ENCODE results near the gene SRGN. TPM values are rescaled to one million over a fixed set of nuclear protein-coding genes. Genes with fewer than 3 reads are reported as not detected.
"Not testable (repeated sequence)": the region's sequence is repeated elsewhere in the genome, so short reads cannot be mapped to it uniquely, and the experiment has no call there.

The SRGN gene
- not detected in 2 replicates for polyA plus RNA-seq (2013)

DNA sequence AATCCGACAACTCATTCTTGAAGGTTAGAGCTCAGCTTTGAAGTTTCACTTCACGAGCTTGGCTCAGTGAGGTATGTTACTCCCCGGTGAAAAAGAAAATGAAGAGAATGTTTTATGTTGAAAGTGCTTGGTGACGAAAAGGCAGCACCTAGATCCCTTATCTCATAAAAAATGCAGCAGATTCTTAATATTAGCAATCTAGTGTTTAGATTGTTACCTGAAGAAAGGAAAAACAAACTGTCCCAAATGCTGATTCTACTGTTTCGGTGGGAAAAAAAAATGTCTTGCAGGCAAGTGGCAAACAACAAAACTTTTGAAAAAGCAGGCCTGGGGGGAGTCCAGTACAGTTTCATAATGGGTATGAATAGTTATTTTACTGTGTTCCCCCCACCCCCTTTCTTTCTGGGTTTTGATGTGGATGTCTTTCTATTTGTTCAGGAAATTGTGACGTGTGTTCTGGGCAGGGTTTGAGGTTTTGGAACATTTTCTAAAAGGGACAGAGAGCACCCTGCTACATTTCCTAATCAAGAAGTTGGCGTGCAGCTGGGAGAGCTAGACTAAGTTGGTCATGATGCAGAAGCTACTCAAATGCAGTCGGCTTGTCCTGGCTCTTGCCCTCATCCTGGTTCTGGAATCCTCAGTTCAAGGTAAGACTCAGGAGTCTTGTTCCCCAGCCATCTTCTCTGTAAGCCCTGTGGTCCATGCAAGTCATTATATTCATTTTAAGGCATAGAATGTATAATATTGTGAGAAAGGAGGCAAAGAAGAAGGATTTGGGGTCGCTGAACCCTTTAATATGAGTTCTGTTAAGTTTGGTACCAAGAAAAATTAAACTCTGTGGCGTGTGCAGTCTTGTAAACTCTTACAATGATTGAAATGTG lies at the start of gene SRGN:
TSS of gene SRGN (plus strand) at position 514 of the 881 bp plus-strand sequence. CDS start at position 569, 55 bp downstream.
- H3K27me3 ChIP-seq (ENCODE audit: insufficient read depth, low read length): no peaks in the 10 kb centered on the region
- no peak within 1 kb of the TSS for H4K8ac ChIP-seq (ENCODE audit: low read depth, low read length)
- H3K27ac ChIP-seq (ENCODE audit: low read depth, low read length): no peak within 1 kb of the TSS

DNA sequence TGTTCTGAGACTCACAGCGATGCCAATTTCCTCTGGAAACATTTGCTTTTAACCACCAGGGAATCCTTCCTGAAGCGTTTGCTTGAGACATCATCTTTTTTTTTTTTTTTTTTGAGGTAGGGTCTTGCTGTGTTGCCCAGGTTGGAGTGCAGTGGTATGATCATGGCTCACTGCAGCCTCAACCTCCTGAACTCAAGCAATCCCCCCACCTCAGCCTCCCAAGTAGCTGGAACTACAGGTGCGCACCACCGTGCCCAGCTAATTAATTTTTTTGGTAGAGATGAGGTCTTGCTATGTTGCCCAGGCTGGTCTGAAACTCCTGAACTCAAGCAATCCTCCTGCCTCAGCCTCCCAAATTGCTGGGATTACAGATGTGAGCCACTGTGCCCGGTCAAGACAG lies 47.0 kb upstream of the SRGN start:
- H2AK5ac ChIP-seq (ENCODE audit: low read length); H3K4ac ChIP-seq (ENCODE audit: low read depth, low read length); H4K12ac ChIP-seq (ENCODE audit: low read depth, low read length); H2BK5ac ChIP-seq (ENCODE audit: low read depth, low read length, poor library complexity); H2BK120ac ChIP-seq (ENCODE audit: insufficient read depth, low read length, poor library complexity); H3K4me1 ChIP-seq (ENCODE audit: control insufficient read depth in 1 of 2, insufficient read depth in 2 of 2, low read length in 2 of 2); H3K79me1 ChIP-seq (ENCODE audit: low read length); H3K18ac ChIP-seq (ENCODE audit: low read length); H3K36me3 ChIP-seq (ENCODE audit: control insufficient read depth in 1 of 2, insufficient read depth in 2 of 2, low read length in 2 of 2); DNase-seq; H3K9me3 ChIP-seq (ENCODE audit: insufficient read depth, low read depth, low read length); H3K9ac ChIP-seq (ENCODE audit: low read length); H3K27me3 ChIP-seq (ENCODE audit: insufficient read depth, low read length); H4K8ac ChIP-seq (ENCODE audit: low read depth, low read length); H3K14ac ChIP-seq (ENCODE audit: low read length); H3K27ac ChIP-seq (ENCODE audit: low read depth, low read length); H2AFZ ChIP-seq (ENCODE audit: insufficient read depth, low read length, poor library complexity); H3K4me2 ChIP-seq (ENCODE audit: low read length); H4K91ac ChIP-seq (ENCODE audit: low read depth, low read length); H3K4me3 ChIP-seq (ENCODE audit: low read depth, low read length); H3K79me2 ChIP-seq (ENCODE audit: control insufficient read depth, insufficient read depth, low read length, poor library complexity); H3K23ac ChIP-seq (ENCODE audit: low read length); H2BK12ac ChIP-seq (ENCODE audit: low read length): not testable (repeated sequence)
- WGBS (ENCODE audit: extremely low coverage, insufficient coverage, insufficient read length): no CpG with 5 or more reads among the region's 5 CpGs

More for the DNA sequence above, at the start of gene SRGN:
- H3K79me1 ChIP-seq (ENCODE audit: low read length): no peaks in the 10 kb centered on the region
- no peak within 1 kb of the TSS for H4K91ac ChIP-seq (ENCODE audit: low read depth, low read length)
- no peaks in the 10 kb centered on the region for H3K4me1 ChIP-seq (ENCODE audit: control insufficient read depth in 1 of 2, insufficient read depth in 2 of 2, low read length in 2 of 2)
- no peak within 1 kb of the TSS for H2AFZ ChIP-seq (ENCODE audit: insufficient read depth, low read length, poor library complexity)
- H2BK5ac ChIP-seq (ENCODE audit: low read depth, low read length, poor library complexity): no peak within 1 kb of the TSS
- no peak within 1 kb of the TSS for H3K23ac ChIP-seq (ENCODE audit: low read length)
- H3K4ac ChIP-seq (ENCODE audit: low read depth, low read length): no peak within 1 kb of the TSS
- no peaks in the 10 kb centered on the region for H3K79me2 ChIP-seq (ENCODE audit: control insufficient read depth, insufficient read depth, low read length, poor library complexity)
- H3K9me3 ChIP-seq (ENCODE audit: insufficient read depth, low read depth, low read length): no peaks in the 10 kb centered on the region
- H2AK5ac ChIP-seq (ENCODE audit: low read length): no peak within 1 kb of the TSS
- no peak within 1 kb of the TSS for H2BK120ac ChIP-seq (ENCODE audit: insufficient read depth, low read length, poor library complexity)
- no peak within 1 kb of the TSS for H3K4me2 ChIP-seq (ENCODE audit: low read length)
- no peak within 1 kb of the TSS for H3K18ac ChIP-seq (ENCODE audit: low read length)
- H4K12ac ChIP-seq (ENCODE audit: low read depth, low read length): no peak within 1 kb of the TSS
- no peak within 1 kb of the TSS for H3K4me3 ChIP-seq (ENCODE audit: low read depth, low read length)
- no peaks in the 10 kb centered on the region for H3K36me3 ChIP-seq (ENCODE audit: control insufficient read depth in 1 of 2, insufficient read depth in 2 of 2, low read length in 2 of 2)
- peak; percentile 41 to 87 for DNase-seq
- H2BK12ac ChIP-seq (ENCODE audit: low read length): no peak within 1 kb of the TSS
- H3K9ac ChIP-seq (ENCODE audit: low read length): no peak within 1 kb of the TSS
- WGBS (ENCODE audit: extremely low coverage, insufficient coverage, insufficient read length): no CpG with 5 or more reads among the region's 10 CpGs
- H3K14ac ChIP-seq (ENCODE audit: low read length): no peak within 1 kb of the TSS

- no CpG with 5 or more reads among the region's 5 CpGs for WGBS (ENCODE audit: extremely low coverage, insufficient coverage, insufficient read length)
- no peak overlapping the region for H3K4me2 ChIP-seq (ENCODE audit: low read length)
- DNase-seq: no peak
- no peaks in the 10 kb centered on the region for H3K36me3 ChIP-seq (ENCODE audit: control insufficient read depth in 1 of 2, insufficient read depth in 2 of 2, low read length in 2 of 2)
- H2BK5ac ChIP-seq (ENCODE audit: low read depth, low read length, poor library complexity): no peak overlapping the region
- no peaks in the 10 kb centered on the region for H3K79me1 ChIP-seq (ENCODE audit: low read length)
- H3K27ac ChIP-seq (ENCODE audit: low read depth, low read length): no peak overlapping the region
- no peak overlapping the region for H4K8ac ChIP-seq (ENCODE audit: low read depth, low read length)
- no peaks in the 10 kb centered on the region for H3K27me3 ChIP-seq (ENCODE audit: insufficient read depth, low read length)
- peaks cover 1% of the 10 kb centered on the region for H3K9me3 ChIP-seq (ENCODE audit: insufficient read depth, low read depth, low read length)
- no peak overlapping the region for H3K14ac ChIP-seq (ENCODE audit: low read length)
- no peak overlapping the region for H2AK5ac ChIP-seq (ENCODE audit: low read length)
- no peak overlapping the region for H3K4ac ChIP-seq (ENCODE audit: low read depth, low read length)
- H3K4me3 ChIP-seq (ENCODE audit: low read depth, low read length): no peak overlapping the region
- no peak overlapping the region for H2BK120ac ChIP-seq (ENCODE audit: insufficient read depth, low read length, poor library complexity)
- H2BK12ac ChIP-seq (ENCODE audit: low read length): no peak overlapping the region
- H3K9ac ChIP-seq (ENCODE audit: low read length): no peak overlapping the region
- H4K91ac ChIP-seq (ENCODE audit: low read depth, low read length): no peak overlapping the region
- H3K23ac ChIP-seq (ENCODE audit: low read length): no peak overlapping the region
- H3K79me2 ChIP-seq (ENCODE audit: control insufficient read depth, insufficient read depth, low read length, poor library complexity): no peaks in the 10 kb centered on the region
- no peaks in the 10 kb centered on the region for H3K4me1 ChIP-seq (ENCODE audit: control insufficient read depth in 1 of 2, insufficient read depth in 2 of 2, low read length in 2 of 2)
- H3K18ac ChIP-seq (ENCODE audit: low read length): no peak overlapping the region
- H4K12ac ChIP-seq (ENCODE audit: low read depth, low read length): no peak overlapping the region
- H2AFZ ChIP-seq (ENCODE audit: insufficient read depth, low read length, poor library complexity): no peak overlapping the region
These were observed 45.5 kb upstream of the SRGN start for GRCh38 chr10:69042417-69042816.

DNA sequence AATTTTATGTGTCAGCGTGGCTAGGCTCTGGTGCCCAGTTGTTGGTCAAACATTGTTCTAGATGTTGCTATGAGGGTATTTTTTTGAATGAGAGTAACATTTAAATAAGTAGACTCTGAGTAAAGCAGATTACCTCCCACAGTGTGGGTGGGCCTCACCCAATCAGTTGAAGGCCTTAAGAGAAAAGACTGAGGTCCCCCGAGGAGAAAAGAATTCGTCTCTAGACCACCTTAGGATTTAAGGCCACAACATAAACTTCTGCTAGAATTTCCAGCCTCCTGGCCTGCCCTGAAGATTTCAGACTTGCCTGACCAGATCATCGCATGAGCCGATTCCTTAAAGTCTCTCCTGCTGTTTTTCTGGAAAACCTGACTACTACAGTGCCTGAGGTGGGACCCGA lies 45.1 kb upstream of the SRGN start:
- Histone ChIP-seq H4K91ac (ENCODE audit: low read depth, low read length) (no peak overlapping the region), H2BK120ac (ENCODE audit: insufficient read depth, low read length, poor library complexity) (no peak overlapping the region), H3K4ac (ENCODE audit: low read depth, low read length) (no peak overlapping the region), H3K9me3 (ENCODE audit: insufficient read depth, low read depth, low read length) (peaks cover 1% of the 10 kb centered on the region), H3K4me2 (ENCODE audit: low read length) (no peak overlapping the region), H4K8ac (ENCODE audit: low read depth, low read length) (no peak overlapping the region), H3K4me1 (ENCODE audit: control insufficient read depth in 1 of 2, insufficient read depth in 2 of 2, low read length in 2 of 2) (no peaks in the 10 kb centered on the region), H3K27ac (ENCODE audit: low read depth, low read length) (no peak overlapping the region), H3K23ac (ENCODE audit: low read length) (no peak overlapping the region), H3K18ac (ENCODE audit: low read length) (no peak overlapping the region), H2BK12ac (ENCODE audit: low read length) (no peak overlapping the region), H3K4me3 (ENCODE audit: low read depth, low read length) (no peak overlapping the region), H4K12ac (ENCODE audit: low read depth, low read length) (no peak overlapping the region), H3K9ac (ENCODE audit: low read length) (no peak overlapping the region), H3K79me1 (ENCODE audit: low read length) (no peaks in the 10 kb centered on the region), H3K27me3 (ENCODE audit: insufficient read depth, low read length) (no peaks in the 10 kb centered on the region), H2AK5ac (ENCODE audit: low read length) (no peak overlapping the region), H3K14ac (ENCODE audit: low read length) (no peak overlapping the region), H3K36me3 (ENCODE audit: control insufficient read depth in 1 of 2, insufficient read depth in 2 of 2, low read length in 2 of 2) (no peaks in the 10 kb centered on the region), H3K79me2 (ENCODE audit: control insufficient read depth, insufficient read depth, low read length, poor library complexity) (no peaks in the 10 kb centered on the region), H2AFZ (ENCODE audit: insufficient read depth, low read length, poor library complexity) (no peak overlapping the region), H2BK5ac (ENCODE audit: low read depth, low read length, poor library complexity) (no peak overlapping the region)
- WGBS (ENCODE audit: extremely low coverage, insufficient coverage, insufficient read length): no CpG with 5 or more reads among the region's 6 CpGs
- DNase-seq: no peak
